ENCODE measurements around the gene ABCC10.
"Not testable (repeated sequence)": the region's sequence is repeated elsewhere in the genome, so short reads cannot be mapped to it uniquely, and the experiment has no call there.

The ABCC10 gene

DNA sequence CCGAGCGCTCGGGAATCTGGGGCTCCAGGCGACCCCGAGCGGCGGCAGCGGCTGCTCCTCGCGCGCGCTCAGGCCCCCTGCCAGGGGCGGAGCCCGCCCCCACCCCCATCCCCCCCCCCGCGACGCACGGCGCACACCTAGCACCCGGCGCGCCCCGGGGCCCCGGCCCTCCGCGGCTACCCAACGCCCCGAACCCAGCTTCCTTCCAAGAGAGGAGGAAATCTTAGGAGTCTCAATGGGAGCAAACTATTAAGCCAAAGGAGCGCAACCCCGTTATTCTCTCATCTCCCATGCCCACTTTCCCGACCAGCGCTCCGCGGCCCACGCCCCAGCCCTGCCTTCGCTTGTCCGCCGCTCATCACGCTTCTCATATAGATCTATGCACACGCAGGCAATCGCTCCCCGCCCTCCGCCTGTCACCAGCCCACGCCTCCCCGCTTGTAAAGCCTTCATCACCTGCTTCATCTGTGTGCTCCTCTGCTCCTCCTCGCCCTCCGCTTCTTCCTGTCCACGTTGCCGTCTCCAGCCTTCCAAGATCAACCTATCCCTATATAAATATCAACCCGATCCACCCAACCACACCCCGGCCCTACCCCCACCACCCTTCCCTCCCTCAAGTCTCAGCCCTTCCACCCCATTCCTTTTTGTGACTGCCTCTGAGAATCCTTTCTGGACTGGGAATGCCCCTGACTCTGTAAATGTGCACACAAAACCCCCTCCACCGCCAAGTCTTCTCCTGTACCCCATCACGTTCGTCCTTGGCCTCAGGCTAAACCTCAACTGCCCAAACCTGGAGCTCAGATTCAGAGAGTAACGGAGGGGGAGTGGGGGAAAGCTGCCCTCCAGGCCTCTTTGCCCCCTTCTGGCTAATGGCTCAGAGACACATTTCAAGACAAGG lies 28.4 kb downstream of the ABCC10 start, which contains the start of gene DLK2:
DLK2 (minus strand) TSS at position 18 of the 898 bp plus-strand sequence. CDS start 723 bp downstream, outside the sequence.
- TF ChIP-seq, protein P1, sequence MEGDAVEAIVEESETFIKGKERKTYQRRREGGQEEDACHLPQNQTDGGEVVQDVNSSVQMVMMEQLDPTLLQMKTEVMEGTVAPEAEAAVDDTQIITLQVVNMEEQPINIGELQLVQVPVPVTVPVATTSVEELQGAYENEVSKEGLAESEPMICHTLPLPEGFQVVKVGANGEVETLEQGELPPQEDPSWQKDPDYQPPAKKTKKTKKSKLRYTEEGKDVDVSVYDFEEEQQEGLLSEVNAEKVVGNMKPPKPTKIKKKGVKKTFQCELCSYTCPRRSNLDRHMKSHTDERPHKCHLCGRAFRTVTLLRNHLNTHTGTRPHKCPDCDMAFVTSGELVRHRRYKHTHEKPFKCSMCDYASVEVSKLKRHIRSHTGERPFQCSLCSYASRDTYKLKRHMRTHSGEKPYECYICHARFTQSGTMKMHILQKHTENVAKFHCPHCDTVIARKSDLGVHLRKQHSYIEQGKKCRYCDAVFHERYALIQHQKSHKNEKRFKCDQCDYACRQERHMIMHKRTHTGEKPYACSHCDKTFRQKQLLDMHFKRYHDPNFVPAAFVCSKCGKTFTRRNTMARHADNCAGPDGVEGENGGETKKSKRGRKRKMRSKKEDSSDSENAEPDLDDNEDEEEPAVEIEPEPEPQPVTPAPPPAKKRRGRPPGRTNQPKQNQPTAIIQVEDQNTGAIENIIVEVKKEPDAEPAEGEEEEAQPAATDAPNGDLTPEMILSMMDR (IDR thresholded peaks at IDR 0.05; ENCODE audit: low read depth, low read length): no peak

DNA sequence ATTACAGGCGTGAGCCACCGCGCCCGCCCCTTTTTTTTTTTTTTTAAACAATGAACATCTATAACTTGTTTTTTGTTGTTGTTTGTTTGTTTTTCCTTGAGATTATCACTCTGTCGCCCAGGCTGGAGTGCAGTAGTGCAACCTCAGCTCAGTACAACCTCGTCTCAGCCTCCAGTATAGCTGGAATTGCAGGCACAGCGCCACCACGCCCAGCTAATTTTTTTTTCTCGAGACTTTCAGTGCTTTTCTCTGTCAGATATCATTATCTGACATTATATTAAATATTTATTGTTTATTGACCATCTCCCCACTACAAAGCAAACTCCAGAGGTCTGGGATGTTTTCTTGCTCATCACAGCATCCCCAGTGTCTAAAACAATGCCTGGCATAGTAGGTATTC lies 30.3 kb downstream of the ABCC10 start:
- TF ChIP-seq, protein P1 (IDR thresholded peaks at IDR 0.05; ENCODE audit: low read depth, low read length): no peak
- no peak overlapping the region for H3K4me3 ChIP-seq (ENCODE audit: low read depth, low read length)

More for the DNA sequence above, 28.4 kb downstream of the ABCC10 start, which contains the start of gene DLK2:
- H3K4me3 ChIP-seq (ENCODE audit: low read depth, low read length): peak within 1 kb of the TSS; percentile 53

DNA sequence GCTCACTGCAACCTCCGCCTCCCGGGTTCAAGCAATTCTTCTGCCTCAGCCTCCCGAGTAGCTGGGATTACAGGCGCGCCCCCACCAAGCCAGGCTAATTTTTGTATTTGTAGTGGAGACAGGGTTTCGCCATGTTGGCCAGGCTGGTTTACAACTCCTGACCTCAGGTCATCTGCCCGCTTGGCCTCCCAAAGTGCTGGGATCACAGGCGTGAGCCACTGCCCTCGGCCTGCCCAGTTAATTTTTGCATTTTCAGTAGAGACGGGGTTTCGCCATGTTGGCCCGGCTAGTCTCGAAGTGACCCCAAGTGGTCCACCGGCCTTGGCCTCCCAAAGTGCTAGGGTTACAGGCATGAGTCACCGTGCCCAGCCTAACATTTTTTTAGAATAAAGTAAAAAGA lies 30.8 kb downstream of the ABCC10 start:
- H3K4me3 ChIP-seq (ENCODE audit: low read depth, low read length): not testable (repeated sequence)

DNA sequence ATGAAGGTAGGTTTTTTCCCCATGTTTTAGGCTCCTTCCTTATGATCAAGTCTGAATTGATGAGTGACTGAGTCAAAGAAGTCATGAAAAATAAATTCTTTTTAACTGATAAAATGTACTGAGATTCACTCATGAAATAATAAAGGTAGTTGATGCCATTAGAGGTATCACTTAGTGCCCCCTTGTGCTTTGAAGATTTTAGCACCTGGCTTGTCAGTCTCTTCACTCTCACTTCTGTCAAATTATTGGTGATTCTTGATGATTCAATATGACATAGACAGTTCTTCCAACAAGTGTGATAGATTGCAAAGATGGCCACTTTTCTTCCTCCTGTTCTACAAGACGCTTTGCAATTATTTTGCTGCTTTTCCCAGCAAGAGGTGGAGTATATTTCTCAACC lies 32.2 kb downstream of the ABCC10 start:
- no peak overlapping the region for H3K4me3 ChIP-seq (ENCODE audit: low read depth, low read length)
- TF ChIP-seq, protein P1 (IDR thresholded peaks at IDR 0.05; ENCODE audit: low read depth, low read length): no peak

DNA sequence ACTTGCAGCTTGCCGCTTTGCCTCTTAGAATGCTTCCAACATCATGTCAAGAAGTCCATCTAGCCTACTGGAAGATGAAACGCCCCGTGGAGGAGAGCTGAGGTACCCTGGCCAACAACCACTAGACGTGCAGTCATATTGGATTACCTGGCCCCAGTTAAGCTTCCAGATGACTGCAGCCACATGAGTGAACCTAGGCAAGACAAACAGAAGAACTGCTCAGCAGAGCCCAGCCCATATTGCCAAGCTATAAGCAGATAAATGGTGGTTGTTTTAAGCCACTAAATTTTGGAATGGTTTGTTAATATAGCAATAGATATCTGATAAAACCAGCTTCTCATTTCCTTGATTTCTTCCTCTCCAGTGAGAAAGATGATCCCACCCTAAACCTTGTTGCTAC lies 32.7 kb downstream of the ABCC10 start:
- TF ChIP-seq, protein P1 (IDR thresholded peaks at IDR 0.05; ENCODE audit: low read depth, low read length): no peak
- no peak overlapping the region for H3K4me3 ChIP-seq (ENCODE audit: low read depth, low read length)

DNA sequence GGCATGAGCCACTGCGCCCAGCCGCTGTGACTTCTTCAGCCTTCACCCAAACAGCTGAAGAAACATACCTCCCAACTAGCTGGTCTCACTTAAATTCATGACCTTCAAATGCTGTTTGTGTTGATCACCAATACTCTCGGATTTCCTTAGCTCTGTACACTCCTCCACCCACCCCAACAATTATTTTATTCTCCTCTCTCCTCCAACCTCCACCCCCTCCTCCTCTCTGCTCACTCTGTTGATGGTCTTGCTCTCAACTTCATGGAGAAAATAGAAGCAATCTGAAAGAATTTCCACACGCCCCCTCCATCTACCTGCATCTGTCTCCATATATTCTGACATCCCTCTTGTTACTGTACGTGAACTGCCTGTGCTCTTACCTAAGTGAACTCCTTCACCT lies 34.6 kb downstream of the ABCC10 start:
- TF ChIP-seq, protein P1 (IDR thresholded peaks at IDR 0.05; ENCODE audit: low read depth, low read length): no peak
- H3K4me3 ChIP-seq (ENCODE audit: low read depth, low read length): no peak overlapping the region

DNA sequence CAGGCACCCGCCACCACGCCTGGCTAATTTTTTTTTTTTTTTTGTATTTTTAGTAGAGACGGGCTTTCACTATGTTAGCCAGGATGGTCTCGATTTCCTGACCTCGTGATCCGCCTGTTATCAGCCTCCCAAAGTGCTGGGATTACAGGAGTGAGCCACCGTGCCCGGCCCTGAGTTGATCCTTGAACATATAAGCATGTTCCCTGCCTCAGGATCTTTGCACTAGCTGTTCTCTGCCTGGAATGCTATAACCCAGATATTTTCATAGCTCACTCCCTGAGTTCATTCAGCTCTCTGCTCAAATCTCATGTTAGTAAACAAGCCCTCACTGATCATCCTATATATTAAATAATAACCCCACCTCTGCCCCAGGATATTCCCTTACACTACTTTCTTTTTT lies 37.0 kb downstream of the ABCC10 start:
- TF ChIP-seq, protein P1 (IDR thresholded peaks at IDR 0.05; ENCODE audit: low read depth, low read length): no peak
- H3K4me3 ChIP-seq (ENCODE audit: low read depth, low read length): no peak overlapping the region

Data from WI38 (cell line).